OCI-M2 (cell line): ENCODE data around the gene OR10H1.
"Not testable (repeated sequence)": the region's sequence is repeated elsewhere in the genome, so short reads cannot be mapped to it uniquely, and the experiment has no call there.

Source experiments
- DNase-seq: peaks from one replicate; lab custom pipeline; 2025; ENCODE audit not compliant: unreplicated experiment; lab: John Stamatoyannopoulos, UW

Gene OR10H1

GRCh38 chr19:15815306-15815705, at the start of gene OR10H1:
TSS of gene OR10H1 (minus strand) at chr19:15815664. CDS start at chr19:15808037, 7,627 bp downstream.
- no peak for DNase-seq

- DNase-seq: no peak
These were observed 49.4 kb upstream of the OR10H1 start for GRCh38 chr19:15864824-15865223.

GRCh38 chr19:15863272-15863671, 47.8 kb upstream of the OR10H1 start:
- no peak for DNase-seq

- DNase-seq: no peak
These were observed 47.0 kb upstream of the OR10H1 start for GRCh38 chr19:15862444-15862843.

- DNase-seq: no peak
These were observed 45.1 kb upstream of the OR10H1 start for GRCh38 chr19:15860522-15860921.

GRCh38 chr19:15859187-15859586, 43.7 kb upstream of the OR10H1 start:
- DNase-seq: no peak

- no peak for DNase-seq
These were observed 34.9 kb upstream of the OR10H1 start for GRCh38 chr19:15850385-15850784.

GRCh38 chr19:15846923-15847322, 31.5 kb upstream of the OR10H1 start:
- DNase-seq: no peak

- not testable (repeated sequence) for DNase-seq
These were observed 28.4 kb upstream of the OR10H1 start for GRCh38 chr19:15843894-15844222.

GRCh38 chr19:15843203-15843893, 27.9 kb upstream of the OR10H1 start:
- no peak for DNase-seq

- DNase-seq: no peak
These were observed 26.6 kb upstream of the OR10H1 start for GRCh38 chr19:15841875-15842569.

GRCh38 chr19:15840833-15841232, 25.4 kb upstream of the OR10H1 start:
- no peak for DNase-seq

- DNase-seq: not testable (repeated sequence)
These were observed 24.4 kb upstream of the OR10H1 start for GRCh38 chr19:15839888-15840287.

- DNase-seq: no peak
These were observed 22.9 kb upstream of the OR10H1 start for GRCh38 chr19:15838351-15838750.

GRCh38 chr19:15837221-15837731, 21.8 kb upstream of the OR10H1 start:
- DNase-seq: no peak

- DNase-seq: peak; percentile 94
These were observed 21.1 kb upstream of the OR10H1 start for GRCh38 chr19:15836330-15837220.

GRCh38 chr19:15835565-15836329, 20.3 kb upstream of the OR10H1 start:
- not testable (repeated sequence) for DNase-seq

GRCh38 chr19:15834232-15834631, 18.8 kb upstream of the OR10H1 start:
- DNase-seq: not testable (repeated sequence)

GRCh38 chr19:15831626-15832025, 16.2 kb upstream of the OR10H1 start:
- no peak for DNase-seq

GRCh38 chr19:15829786-15830185, 14.3 kb upstream of the OR10H1 start:
- no peak for DNase-seq

GRCh38 chr19:15829306-15829698, 13.8 kb upstream of the OR10H1 start:
- no peak for DNase-seq
